Osteocyte (in vitro differentiated cells): Measurements from ENCODE around the gene TMEM41A. TPM values are rescaled to one million over a fixed set of nuclear protein-coding genes. Genes with fewer than 3 reads are reported as not detected.

Source experiments
- DNase-seq: peaks from one replicate; pipeline ENCODE4 v3.0.0; 2021; ENCODE audit warnings: mixed read lengths; ENCODE audit not compliant: unreplicated experiment; ENCODE audit errors: extremely low spot score
- H3K27ac Mint-ChIP-seq: one replicate; pipeline ENCODE4 v1.8.0; 2021; ENCODE audit warnings: mild to moderate bottlenecking, mixed read lengths; ENCODE audit not compliant: unreplicated experiment
- H3K27me3 Mint-ChIP-seq: one replicate; pipeline ENCODE4 v1.8.0; 2021; ENCODE audit warnings: mixed read lengths; ENCODE audit not compliant: unreplicated experiment
- H3K36me3 Mint-ChIP-seq: one replicate; pipeline ENCODE4 v1.8.0; 2021; ENCODE audit warnings: mixed read lengths; ENCODE audit not compliant: unreplicated experiment
- H3K4me1 Mint-ChIP-seq: one replicate; pipeline ENCODE4 v1.8.0; 2021; ENCODE audit warnings: mixed read lengths; ENCODE audit not compliant: unreplicated experiment
- H3K4me3 Mint-ChIP-seq: one replicate; pipeline ENCODE4 v1.8.0; 2021; ENCODE audit warnings: mild to moderate bottlenecking, moderate library complexity, mixed read lengths; ENCODE audit not compliant: unreplicated experiment
- H3K9me3 Mint-ChIP-seq: one replicate; pipeline ENCODE4 v1.8.0; 2021; ENCODE audit warnings: mixed read lengths; ENCODE audit not compliant: unreplicated experiment
- total RNA-seq: library from RNA; stranded (reverse); gene quantifications from 2 replicates; pipeline ENCODE4 v1.2.1, GENCODE V29; 2021
- TF ChIP-seq, protein P1 (sequence below): fragments of 200-600 bp; sonication (generic); IDR thresholded peaks from 2 replicates; pipeline ENCODE4 v1.5.0; 2021; ENCODE audit warnings: antibody characterized with exemption, mild to moderate bottlenecking, moderate library complexity

Gene TMEM41A
- total RNA-seq, 1 donor from 2014 or later, result 17.5 TPM

DNA sequence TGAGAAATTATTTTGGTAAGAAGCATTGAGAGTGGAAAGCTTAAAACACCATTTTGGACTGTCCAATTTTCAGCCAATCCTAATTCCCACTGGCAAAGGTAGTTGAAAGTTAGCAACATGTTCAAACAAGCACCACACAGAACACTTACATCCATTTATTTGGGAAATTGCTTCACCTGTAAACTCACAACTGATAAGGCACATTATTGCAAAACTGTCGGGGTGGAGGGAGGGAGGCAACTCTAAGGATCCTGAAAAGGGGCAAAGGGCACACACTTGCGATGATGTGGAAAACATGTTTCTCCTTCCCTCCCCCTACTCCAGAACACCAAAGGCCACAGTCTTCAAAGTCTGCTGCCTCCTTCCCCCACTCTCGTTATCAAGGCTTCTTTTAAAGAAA, 9.4 kb downstream of the TMEM41A start:
- no peak for DNase-seq
- TF ChIP-seq, protein P1, sequence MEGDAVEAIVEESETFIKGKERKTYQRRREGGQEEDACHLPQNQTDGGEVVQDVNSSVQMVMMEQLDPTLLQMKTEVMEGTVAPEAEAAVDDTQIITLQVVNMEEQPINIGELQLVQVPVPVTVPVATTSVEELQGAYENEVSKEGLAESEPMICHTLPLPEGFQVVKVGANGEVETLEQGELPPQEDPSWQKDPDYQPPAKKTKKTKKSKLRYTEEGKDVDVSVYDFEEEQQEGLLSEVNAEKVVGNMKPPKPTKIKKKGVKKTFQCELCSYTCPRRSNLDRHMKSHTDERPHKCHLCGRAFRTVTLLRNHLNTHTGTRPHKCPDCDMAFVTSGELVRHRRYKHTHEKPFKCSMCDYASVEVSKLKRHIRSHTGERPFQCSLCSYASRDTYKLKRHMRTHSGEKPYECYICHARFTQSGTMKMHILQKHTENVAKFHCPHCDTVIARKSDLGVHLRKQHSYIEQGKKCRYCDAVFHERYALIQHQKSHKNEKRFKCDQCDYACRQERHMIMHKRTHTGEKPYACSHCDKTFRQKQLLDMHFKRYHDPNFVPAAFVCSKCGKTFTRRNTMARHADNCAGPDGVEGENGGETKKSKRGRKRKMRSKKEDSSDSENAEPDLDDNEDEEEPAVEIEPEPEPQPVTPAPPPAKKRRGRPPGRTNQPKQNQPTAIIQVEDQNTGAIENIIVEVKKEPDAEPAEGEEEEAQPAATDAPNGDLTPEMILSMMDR, result no peak
- Mint-ChIP-seq H3K9me3 (no peaks in the 10 kb centered on the region), H3K36me3 (peaks cover 20% of the 10 kb centered on the region), H3K4me1 (no peaks in the 10 kb centered on the region), H3K27ac (no peak overlapping the region), H3K4me3 (no peak overlapping the region), H3K27me3 (no peaks in the 10 kb centered on the region)

DNA sequence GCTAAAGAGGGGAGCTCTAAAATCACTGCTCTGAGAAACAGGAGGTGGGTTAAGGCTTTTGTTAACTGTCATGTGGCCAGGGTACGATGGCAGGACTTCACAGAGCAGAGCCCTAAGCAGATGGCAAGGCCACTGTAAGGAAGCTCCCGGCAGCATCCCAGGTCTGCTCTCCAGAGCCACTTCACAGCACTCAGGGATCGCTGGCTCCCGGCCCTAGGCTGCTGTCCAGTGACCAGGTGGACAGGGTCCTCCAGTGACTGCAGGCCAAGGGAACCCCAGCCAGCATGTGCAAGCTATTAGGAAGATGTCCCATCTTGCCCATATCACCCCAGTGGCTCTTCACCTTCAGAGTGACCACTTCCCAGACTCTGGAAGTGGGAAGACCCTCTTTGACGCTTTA, 10.4 kb downstream of the TMEM41A start:
- no peak for DNase-seq
- no peak overlapping the region for H3K27ac Mint-ChIP-seq
- TF ChIP-seq, protein P1, result no peak

DNA sequence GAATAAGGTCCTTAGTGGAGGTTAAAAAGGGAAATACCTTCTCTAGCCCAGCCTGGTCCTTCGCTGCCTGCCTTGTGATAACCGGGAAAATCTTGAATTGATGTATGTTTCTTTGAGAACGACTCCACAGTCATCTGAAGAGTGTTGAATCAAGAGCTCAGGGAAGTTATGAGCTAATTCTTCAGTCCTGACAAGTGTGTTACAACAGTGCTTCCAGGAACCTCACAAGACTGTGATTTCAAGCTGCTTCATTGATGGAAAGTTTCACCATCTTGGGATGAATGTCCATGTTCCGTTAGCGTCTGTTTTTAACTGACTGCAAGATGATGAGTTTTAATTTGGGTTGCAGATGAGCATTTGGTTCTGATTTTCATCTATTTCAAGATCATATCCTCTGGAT, 12.4 kb downstream of the TMEM41A start:
- DNase-seq, result no peak
- Mint-ChIP-seq H3K27me3 (no peaks in the 10 kb centered on the region), H3K9me3 (no peaks in the 10 kb centered on the region), H3K4me1 (no peaks in the 10 kb centered on the region), H3K4me3 (no peak overlapping the region), H3K27ac (no peak overlapping the region), H3K36me3 (peaks cover 21% of the 10 kb centered on the region)
- TF ChIP-seq, protein P1, result no peak

More for the DNA sequence above, 10.4 kb downstream of the TMEM41A start:
- Mint-ChIP-seq H3K27me3 (no peaks in the 10 kb centered on the region), H3K4me1 (no peaks in the 10 kb centered on the region), H3K4me3 (no peak overlapping the region), H3K36me3 (peaks cover 16% of the 10 kb centered on the region), H3K9me3 (no peaks in the 10 kb centered on the region)

DNA sequence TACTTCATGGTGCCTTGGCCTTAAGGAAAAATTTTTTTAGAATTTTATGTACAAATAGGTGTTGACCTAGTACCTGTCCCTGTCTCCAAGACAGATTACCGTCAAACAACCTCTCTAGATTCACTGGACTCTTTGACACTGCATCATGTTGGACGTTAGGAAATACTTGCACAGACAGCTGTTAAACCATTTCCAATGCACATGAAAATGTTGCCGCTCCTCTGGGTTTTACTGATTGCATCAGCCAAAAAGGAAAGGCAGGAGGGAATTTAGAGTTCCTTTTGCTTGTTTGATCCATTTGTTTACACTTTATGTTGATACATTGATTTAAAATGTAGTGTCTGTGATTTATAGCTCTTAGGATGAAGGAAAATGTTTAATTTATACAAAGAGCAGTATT, 14.5 kb downstream of the TMEM41A start:
- no peaks in the 10 kb centered on the region for H3K4me1 Mint-ChIP-seq
- TF ChIP-seq, protein P1, result no peak
- no peaks in the 10 kb centered on the region for H3K9me3 Mint-ChIP-seq
- H3K36me3 Mint-ChIP-seq, result peaks cover 14% of the 10 kb centered on the region
- H3K4me3 Mint-ChIP-seq, result no peak overlapping the region
- no peaks in the 10 kb centered on the region for H3K27me3 Mint-ChIP-seq
- DNase-seq, result no peak
- no peak overlapping the region for H3K27ac Mint-ChIP-seq

DNA sequence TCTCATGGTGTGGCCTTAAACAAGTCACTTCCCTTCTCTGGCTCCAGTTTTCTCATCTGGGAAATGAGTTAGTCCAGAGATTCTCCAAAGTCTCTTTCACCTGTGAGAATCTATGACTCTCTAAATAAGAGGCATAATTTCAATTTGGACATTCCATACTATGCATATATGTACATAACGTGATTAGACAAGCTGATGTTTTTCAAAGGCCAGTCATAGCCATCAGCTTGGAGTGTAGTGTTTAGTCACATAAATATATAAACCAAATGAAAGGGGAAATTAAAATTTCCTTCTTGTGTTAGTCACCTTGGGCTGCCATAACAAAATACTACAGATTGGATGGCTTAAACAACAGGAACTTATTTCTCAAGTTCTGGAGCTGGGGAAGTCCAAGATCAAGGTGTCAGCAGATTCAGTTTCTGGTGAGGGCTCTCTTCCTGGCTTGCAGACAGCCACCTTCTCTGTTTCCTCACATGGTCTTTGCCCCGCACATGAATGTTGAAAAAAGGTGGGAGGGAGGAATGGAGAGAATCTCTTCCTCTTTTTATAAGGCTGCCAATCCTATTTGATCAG, 19.4 kb downstream of the TMEM41A start:
- Mint-ChIP-seq H3K4me1 (no peaks in the 10 kb centered on the region), H3K36me3 (peaks cover 15% of the 10 kb centered on the region), H3K4me3 (no peak overlapping the region), H3K9me3 (no peaks in the 10 kb centered on the region), H3K27ac (no peak overlapping the region), H3K27me3 (no peaks in the 10 kb centered on the region)
- TF ChIP-seq, protein P1, result no peak
- DNase-seq, result no peak
